OCI-LY1 (cell line): ENCODE results near the gene ADK.

ENCODE experiments used
- CTCF ChIP-seq: fragments of 200-600 bp; sonication (generic), shearing (Covaris generic); IDR thresholded peaks from 2 replicates; pipeline ENCODE4 v1.5.1; 2017; ENCODE audit warnings: mild to moderate bottlenecking, antibody characterized with exemption, low read length, moderate library complexity, mixed read lengths
- EZH2 ChIP-seq: fragments of 200-600 bp; sonication (generic), shearing (Covaris generic); IDR thresholded peaks from 2 replicates; pipeline ENCODE4 v1.8.0; 2017; ENCODE audit warnings: borderline replicate concordance, mixed run types, mild to moderate bottlenecking, antibody characterized with exemption, low read length, moderate library complexity, mixed read lengths

DNA sequence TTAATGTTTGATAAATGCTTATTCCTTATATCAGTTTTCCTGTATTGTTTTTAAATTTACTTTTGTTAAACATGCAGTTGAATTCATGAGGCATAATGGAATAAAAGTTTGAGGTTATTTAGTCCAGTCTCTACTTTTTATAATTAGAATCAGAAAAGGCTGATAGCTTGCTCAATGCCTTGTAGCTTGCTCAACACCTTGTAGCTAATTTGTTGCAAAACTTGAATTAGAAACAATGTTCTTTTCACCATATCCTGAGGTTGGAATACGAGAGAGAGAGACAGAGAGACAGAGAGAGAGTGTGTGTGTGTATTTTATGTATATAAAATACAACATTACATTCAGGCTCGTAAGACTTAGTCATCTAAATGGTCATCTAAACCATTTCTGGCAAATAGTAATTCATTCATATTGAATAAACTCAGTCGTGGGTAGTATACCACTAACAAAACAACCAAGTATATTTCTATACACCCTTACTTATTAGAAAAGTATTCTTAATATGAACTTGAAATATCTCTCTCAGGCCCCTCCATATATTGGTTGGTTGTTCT is 243.5 kb downstream of the ADK start:
- no peak for TF ChIP-seq CTCF
- TF ChIP-seq EZH2: no peak
